A172 (cell line): ENCODE data around the gene LPAR1. TPM values are rescaled to one million over a fixed set of nuclear protein-coding genes. Genes with fewer than 3 reads are reported as not detected.

Source experiments
- DNase-seq: peaks from one replicate; pipeline ENCODE4 v3.0.0-alpha.2; 2015; ENCODE audit warnings: low spot score
- total RNA-seq: library from RNA; depleted of rRNA; stranded (reverse); fragments of >200 nt; shearing (Covaris generic); gene quantifications from 2 replicates; pipeline ENCODE4 v1.2.3, GENCODE V29; 2014

Gene LPAR1
- total RNA-seq, 1 experiment from 2014 or later, result 3.7 TPM

GRCh38 chr9:110918316-110919049 is 119.8 kb downstream of the LPAR1 start:
- DNase-seq, result peak; percentile 44

- no peak for DNase-seq
Measured at GRCh38 chr9:110916403-110916802, 121.9 kb downstream of the LPAR1 start.

GRCh38 chr9:110912419-110913291 is 125.6 kb downstream of the LPAR1 start:
- no peak for DNase-seq

GRCh38 chr9:110911659-110912418 is 126.4 kb downstream of the LPAR1 start:
- no peak for DNase-seq

- no peak for DNase-seq
Measured at GRCh38 chr9:110908894-110909293, 129.4 kb downstream of the LPAR1 start.

- no peak for DNase-seq
Measured at GRCh38 chr9:110900917-110901316, 137.4 kb downstream of the LPAR1 start.

GRCh38 chr9:110900456-110900855 is 137.8 kb downstream of the LPAR1 start:
- no peak for DNase-seq

- no peak for DNase-seq
Measured at GRCh38 chr9:110898866-110899265, 139.4 kb downstream of the LPAR1 start.

GRCh38 chr9:110898358-110898757 is 139.9 kb downstream of the LPAR1 start:
- DNase-seq, result no peak

GRCh38 chr9:110897943-110898342 is 140.3 kb downstream of the LPAR1 start:
- DNase-seq, result no peak

- no peak for DNase-seq
Measured at GRCh38 chr9:110895147-110895905, 142.9 kb downstream of the LPAR1 start.

- no peak for DNase-seq
Measured at GRCh38 chr9:110894731-110895130, 143.5 kb downstream of the LPAR1 start.

- DNase-seq, result no peak
Measured at GRCh38 chr9:110892689-110893088, 145.6 kb downstream of the LPAR1 start.

GRCh38 chr9:110891760-110892159 is 146.5 kb downstream of the LPAR1 start:
- no peak for DNase-seq

GRCh38 chr9:110890416-110890815 is 147.9 kb downstream of the LPAR1 start:
- no peak for DNase-seq

GRCh38 chr9:110887276-110887675 is 151.0 kb downstream of the LPAR1 start:
- no peak for DNase-seq

GRCh38 chr9:110886832-110887231 is 151.4 kb downstream of the LPAR1 start:
- DNase-seq, result no peak

GRCh38 chr9:110880189-110880588 is 158.1 kb downstream of the LPAR1 start:
- no peak for DNase-seq

- DNase-seq, result no peak
Measured at GRCh38 chr9:110877374-110877773, 160.9 kb downstream of the LPAR1 start.

- no peak for DNase-seq
Measured at GRCh38 chr9:110876929-110877328, 161.3 kb downstream of the LPAR1 start.

- no peak for DNase-seq
Measured at GRCh38 chr9:110874963-110875674, 163.2 kb downstream of the LPAR1 start.
